Measurements from ENCODE around the gene KDF1.

GRCh38 chr1:27000817-27001460, 40.7 kb upstream of the KDF1 start:
- no peak for TF ChIP-seq TAF1 (IDR thresholded peaks at IDR 0.05; ENCODE audit: borderline replicate concordance, low read depth, low read length)
- TF ChIP-seq TCF12 (IDR thresholded peaks at IDR 0.05) = no peak
- TF ChIP-seq ELF1 (IDR thresholded peaks at IDR 0.05) = no peak
- TF ChIP-seq, protein P1, sequence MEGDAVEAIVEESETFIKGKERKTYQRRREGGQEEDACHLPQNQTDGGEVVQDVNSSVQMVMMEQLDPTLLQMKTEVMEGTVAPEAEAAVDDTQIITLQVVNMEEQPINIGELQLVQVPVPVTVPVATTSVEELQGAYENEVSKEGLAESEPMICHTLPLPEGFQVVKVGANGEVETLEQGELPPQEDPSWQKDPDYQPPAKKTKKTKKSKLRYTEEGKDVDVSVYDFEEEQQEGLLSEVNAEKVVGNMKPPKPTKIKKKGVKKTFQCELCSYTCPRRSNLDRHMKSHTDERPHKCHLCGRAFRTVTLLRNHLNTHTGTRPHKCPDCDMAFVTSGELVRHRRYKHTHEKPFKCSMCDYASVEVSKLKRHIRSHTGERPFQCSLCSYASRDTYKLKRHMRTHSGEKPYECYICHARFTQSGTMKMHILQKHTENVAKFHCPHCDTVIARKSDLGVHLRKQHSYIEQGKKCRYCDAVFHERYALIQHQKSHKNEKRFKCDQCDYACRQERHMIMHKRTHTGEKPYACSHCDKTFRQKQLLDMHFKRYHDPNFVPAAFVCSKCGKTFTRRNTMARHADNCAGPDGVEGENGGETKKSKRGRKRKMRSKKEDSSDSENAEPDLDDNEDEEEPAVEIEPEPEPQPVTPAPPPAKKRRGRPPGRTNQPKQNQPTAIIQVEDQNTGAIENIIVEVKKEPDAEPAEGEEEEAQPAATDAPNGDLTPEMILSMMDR (IDR thresholded peaks at IDR 0.05) = no peak
- no peak for TF ChIP-seq MXI1 (IDR thresholded peaks at IDR 0.05; ENCODE audit: low read depth, low read length)
- TF ChIP-seq NFIC (IDR thresholded peaks at IDR 0.05; ENCODE audit: borderline replicate concordance) = no peak
- TF ChIP-seq PBX3 (IDR thresholded peaks at IDR 0.05) = no peak
